Caco-2 (cell line): ENCODE measurements around the gene SLC16A10. TPM values are rescaled to one million over a fixed set of nuclear protein-coding genes. Genes with fewer than 3 reads are reported as not detected.
"Not testable (repeated sequence)": the region's sequence is repeated elsewhere in the genome, so short reads cannot be mapped to it uniquely, and the experiment has no call there.

Experiments used
- BruUV-seq: library from RNA; stranded (reverse); fragments of 400-500 nt; replicated peaks from 2 replicates; lab custom pipeline; 2021; lab: Mats Ljungman, UMichigan
- CTCF ChIA-PET: fragments of 300-600 bp; sonication (Branson Sonifier 250); formaldehyde crosslinking; loops from one replicate; lab custom pipeline; 2022; ENCODE audit warnings: antibody characterized with exemption; lab: Charles Lee
- POLR2A ChIA-PET: fragments of 300-600 bp; sonication (Branson Sonifier 250); formaldehyde crosslinking; loops from one replicate; lab custom pipeline; 2022; ENCODE audit warnings: antibody characterized with exemption; lab: Charles Lee
- DNase-seq, 2 experiments: peaks; one replicate each; pipeline versions ENCODE4 v3.0.0 to v3.0.0-alpha.2; 2020 to 2022
- H3K27me3 ChIP-seq: replicated peaks from 2 replicates; pipeline ENCODE4 v1.6.0; 2011; ENCODE audit warnings: low read length; ENCODE audit not compliant: control insufficient read depth, insufficient read depth
- H3K36me3 ChIP-seq: 2 replicates; pipeline ENCODE4 v1.5.1; 2011; ENCODE audit warnings: low read length; ENCODE audit not compliant: control insufficient read depth, insufficient read depth
- H3K4me1 ChIP-seq: fragments of 250-450 bp; sonication (Bioruptor Pico); 2 replicates; pipeline ENCODE4 v1.5.1; 2020; ENCODE audit warnings: mild to moderate bottlenecking
- H3K4me3 ChIP-seq: 2 replicates; pipeline ENCODE4 v1.5.1; 2011; ENCODE audit warnings: low read depth, mild to moderate bottlenecking, control low read depth, low read length
- H3K9me3 ChIP-seq: fragments of 250-450 bp; sonication (Bioruptor Pico); 2 replicates; pipeline ENCODE4 v1.5.1; 2020; ENCODE audit warnings: mild to moderate bottlenecking, moderate library complexity
- H3K27ac Mint-ChIP-seq: one replicate; pipeline ENCODE4 v1.8.0; 2022; ENCODE audit warnings: mixed read lengths; ENCODE audit not compliant: unreplicated experiment
- H3K27me3 Mint-ChIP-seq: one replicate; pipeline ENCODE4 v1.8.0; 2022; ENCODE audit warnings: mixed read lengths; ENCODE audit not compliant: insufficient read depth, unreplicated experiment
- H3K36me3 Mint-ChIP-seq: one replicate; pipeline ENCODE4 v1.8.0; 2022; ENCODE audit warnings: mild to moderate bottlenecking, mixed read lengths; ENCODE audit not compliant: insufficient read depth, unreplicated experiment
- H3K4me1 Mint-ChIP-seq: one replicate; pipeline ENCODE4 v1.8.0; 2022; ENCODE audit warnings: low read depth, mixed read lengths; ENCODE audit not compliant: unreplicated experiment
- H3K4me3 Mint-ChIP-seq: one replicate; pipeline ENCODE4 v1.8.0; 2022; ENCODE audit warnings: mild to moderate bottlenecking, moderate library complexity, mixed read lengths; ENCODE audit not compliant: unreplicated experiment
- H3K9me3 Mint-ChIP-seq: one replicate; pipeline ENCODE4 v1.8.0; 2022; ENCODE audit warnings: mixed read lengths; ENCODE audit not compliant: unreplicated experiment
- intact Hi-C: fragments of 100-400 bp; cut with micrococcal nuclease; formaldehyde crosslinking; loops from one replicate; pipeline ENCODE4 v1.10.0; 2022; ENCODE audit not compliant: unreplicated experiment
- total RNA-seq: library from RNA; stranded (reverse); gene quantifications from 2 replicates; pipeline ENCODE4 v1.2.3, GENCODE V29; 2022
- TF ChIP-seq, protein P1 (sequence below), 2 experiments: fragments of 200-600 bp in 1 of 2; IDR thresholded peaks; 1 replicate in 1 of 2; 2 replicates in 1 of 2; pipeline versions ENCODE4 v1.5.1 to v1.8.0; 2011 to 2022; ENCODE audit warnings: antibody characterized with exemption in 1 of 2, control low read depth in 1 of 2, inconsistent platforms in 1 of 2, low read depth in 1 of 2, low read length in 1 of 2, mild to moderate bottlenecking in 1 of 2, moderate library complexity in 1 of 2; ENCODE audit not compliant: insufficient read depth in 1 of 2, severe bottlenecking in 1 of 2, unreplicated experiment in 1 of 2

Gene SLC16A10
- total RNA-seq, 1 experiment from 2014 or later, result 14.2 TPM

GRCh38 chr6:111185954-111186353 lies 98.7 kb downstream of the SLC16A10 start:
- H3K27me3 Mint-ChIP-seq, result no peaks in the 10 kb centered on the region
- Histone ChIP-seq H3K27me3 (no peaks in the 10 kb centered on the region), H3K9me3 (no peaks in the 10 kb centered on the region; the same call in 1 of the 2 replicates), H3K36me3 (no peaks in the 10 kb centered on the region; the same call in 1 of the 2 replicates), H3K4me3 (no peak overlapping the region), H3K4me1 (no peaks in the 10 kb centered on the region)
- H3K36me3 Mint-ChIP-seq, result no peaks in the 10 kb centered on the region
- BruUV-seq, result no TSS peak
- H3K4me1 Mint-ChIP-seq, result no peaks in the 10 kb centered on the region
- ChIA-PET POLR2A (no interaction called here), CTCF (no interaction called here)
- H3K9me3 Mint-ChIP-seq, result peaks cover 19% of the 10 kb centered on the region
- TF ChIP-seq, protein P1, sequence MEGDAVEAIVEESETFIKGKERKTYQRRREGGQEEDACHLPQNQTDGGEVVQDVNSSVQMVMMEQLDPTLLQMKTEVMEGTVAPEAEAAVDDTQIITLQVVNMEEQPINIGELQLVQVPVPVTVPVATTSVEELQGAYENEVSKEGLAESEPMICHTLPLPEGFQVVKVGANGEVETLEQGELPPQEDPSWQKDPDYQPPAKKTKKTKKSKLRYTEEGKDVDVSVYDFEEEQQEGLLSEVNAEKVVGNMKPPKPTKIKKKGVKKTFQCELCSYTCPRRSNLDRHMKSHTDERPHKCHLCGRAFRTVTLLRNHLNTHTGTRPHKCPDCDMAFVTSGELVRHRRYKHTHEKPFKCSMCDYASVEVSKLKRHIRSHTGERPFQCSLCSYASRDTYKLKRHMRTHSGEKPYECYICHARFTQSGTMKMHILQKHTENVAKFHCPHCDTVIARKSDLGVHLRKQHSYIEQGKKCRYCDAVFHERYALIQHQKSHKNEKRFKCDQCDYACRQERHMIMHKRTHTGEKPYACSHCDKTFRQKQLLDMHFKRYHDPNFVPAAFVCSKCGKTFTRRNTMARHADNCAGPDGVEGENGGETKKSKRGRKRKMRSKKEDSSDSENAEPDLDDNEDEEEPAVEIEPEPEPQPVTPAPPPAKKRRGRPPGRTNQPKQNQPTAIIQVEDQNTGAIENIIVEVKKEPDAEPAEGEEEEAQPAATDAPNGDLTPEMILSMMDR (IDR thresholded peaks at IDR 0.05; ENCODE audit: insufficient read depth in 1 of 2, low read depth in 1 of 2, low read length in 1 of 2, severe bottlenecking in 1 of 2, unreplicated experiment in 1 of 2), result no peak
- no peak overlapping the region for H3K27ac Mint-ChIP-seq
- no peak overlapping the region for H3K4me3 Mint-ChIP-seq
- intact Hi-C loops, result no loop called here
- DNase-seq, result no peak

GRCh38 chr6:111187874-111188273 lies 100.6 kb downstream of the SLC16A10 start:
- H3K27ac Mint-ChIP-seq, result no peak overlapping the region
- no peaks in the 10 kb centered on the region; the same call in 1 of the 2 replicates for H3K9me3 ChIP-seq
- H3K4me1 ChIP-seq, result no peaks in the 10 kb centered on the region
- H3K9me3 Mint-ChIP-seq, result peaks cover 14% of the 10 kb centered on the region
- no peaks in the 10 kb centered on the region for H3K36me3 Mint-ChIP-seq
- no peak for DNase-seq
- ChIA-PET CTCF (no interaction called here), POLR2A (no interaction called here)
- no peak overlapping the region for H3K4me3 ChIP-seq
- H3K36me3 ChIP-seq, result no peaks in the 10 kb centered on the region; the same call in 1 of the 2 replicates
- no peaks in the 10 kb centered on the region for H3K4me1 Mint-ChIP-seq
- no peaks in the 10 kb centered on the region for H3K27me3 ChIP-seq
- no peaks in the 10 kb centered on the region for H3K27me3 Mint-ChIP-seq
- no TSS peak for BruUV-seq
- H3K4me3 Mint-ChIP-seq, result no peak overlapping the region
- intact Hi-C loops, result no loop called here
- TF ChIP-seq, protein P1 (IDR thresholded peaks at IDR 0.05; ENCODE audit: insufficient read depth in 1 of 2, low read depth in 1 of 2, low read length in 1 of 2, severe bottlenecking in 1 of 2, unreplicated experiment in 1 of 2), result no peak

- H3K9me3 Mint-ChIP-seq, H3K4me3 ChIP-seq, H3K9me3 ChIP-seq, H3K27me3 ChIP-seq, DNase-seq, CTCF ChIA-PET, H3K36me3 Mint-ChIP-seq, H3K4me1 Mint-ChIP-seq, H3K27me3 Mint-ChIP-seq, POLR2A ChIA-PET, H3K27ac Mint-ChIP-seq, intact Hi-C loops, H3K4me3 Mint-ChIP-seq, H3K36me3 ChIP-seq, H3K4me1 ChIP-seq, BruUV-seq: not testable (repeated sequence)
These were observed 102.4 kb downstream of the SLC16A10 start for GRCh38 chr6:111189666-111190210.
